ENCODE data around the gene GSG1L.

- no peak for TF ChIP-seq CTCF (IDR thresholded peaks at IDR 0.05)
- TF ChIP-seq POLR2A (IDR thresholded peaks at IDR 0.05), result no peak
These were observed 313.6 kb downstream of the GSG1L start for GRCh38 chr16:27749946-27750345.

Data from adrenal gland (tissue), 5 donors.